ENCODE data around the gene FLT3LG.
"Not testable (repeated sequence)": the region's sequence is repeated elsewhere in the genome, so short reads cannot be mapped to it uniquely, and the experiment has no call there.

Gene FLT3LG

GRCh38 chr19:49435670-49436069, 38.3 kb upstream of the FLT3LG start:
- no peak overlapping the region for H3K4me3 Mint-ChIP-seq
- H3K4me1 Mint-ChIP-seq, result peaks cover 48% of the 10 kb centered on the region
- H3K27me3 Mint-ChIP-seq, result peaks cover 99% of the 10 kb centered on the region
- no peaks in the 10 kb centered on the region for H3K36me3 Mint-ChIP-seq
- H3K27ac Mint-ChIP-seq, result no peak overlapping the region
- H3K9me3 Mint-ChIP-seq, result no peaks in the 10 kb centered on the region
- no peak for ATAC-seq

GRCh38 chr19:49436381-49437017, 37.5 kb upstream of the FLT3LG start:
- Mint-ChIP-seq H3K9me3 (no peaks in the 10 kb centered on the region), H3K4me3 (no peak overlapping the region), H3K27me3 (peaks cover 99% of the 10 kb centered on the region), H3K36me3 (no peaks in the 10 kb centered on the region), H3K27ac (no peak overlapping the region), H3K4me1 (peaks cover 51% of the 10 kb centered on the region)
- no peak for ATAC-seq

- Mint-ChIP-seq H3K27ac (no peak overlapping the region), H3K36me3 (no peaks in the 10 kb centered on the region), H3K4me1 (peaks cover 55% of the 10 kb centered on the region), H3K27me3 (peaks cover 99% of the 10 kb centered on the region), H3K9me3 (peaks cover 3% of the 10 kb centered on the region), H3K4me3 (no peak overlapping the region)
- no peak for ATAC-seq
These were observed 36.8 kb upstream of the FLT3LG start for GRCh38 chr19:49437231-49437630.

- Mint-ChIP-seq H3K27ac (no peak overlapping the region), H3K4me1 (peaks cover 50% of the 10 kb centered on the region), H3K9me3 (peaks cover 3% of the 10 kb centered on the region), H3K36me3 (no peaks in the 10 kb centered on the region), H3K4me3 (no peak overlapping the region), H3K27me3 (peaks cover 98% of the 10 kb centered on the region)
- no peak for ATAC-seq
These were observed 35.8 kb upstream of the FLT3LG start for GRCh38 chr19:49438261-49438660.

- ATAC-seq, result no peak
These were observed 34.2 kb upstream of the FLT3LG start for GRCh38 chr19:49439836-49440235.

GRCh38 chr19:49440439-49441209, 33.4 kb upstream of the FLT3LG start:
- Mint-ChIP-seq H3K27me3 (peaks cover 75% of the 10 kb centered on the region), H3K9me3 (peaks cover 3% of the 10 kb centered on the region)

More at GRCh38 chr19:49439836-49440235, 34.2 kb upstream of the FLT3LG start:
- peaks cover 83% of the 10 kb centered on the region for H3K27me3 Mint-ChIP-seq
- H3K4me3 Mint-ChIP-seq, result no peak overlapping the region
- no peaks in the 10 kb centered on the region for H3K36me3 Mint-ChIP-seq
- peaks cover 55% of the 10 kb centered on the region for H3K4me1 Mint-ChIP-seq
- H3K27ac Mint-ChIP-seq, result no peak overlapping the region
- peaks cover 3% of the 10 kb centered on the region for H3K9me3 Mint-ChIP-seq

GRCh38 chr19:49441210-49441959, 32.6 kb upstream of the FLT3LG start, which contains the start of gene SLC17A7:
TSS of gene SLC17A7 (minus strand) at chr19:49441527. CDS start at chr19:49441379, 148 bp downstream.
- Mint-ChIP-seq H3K4me1 (peaks cover 54% of the 10 kb centered on the region), H3K36me3 (no peaks in the 10 kb centered on the region), H3K27me3 (peaks cover 68% of the 10 kb centered on the region), H3K27ac (peak within 1 kb of the TSS; percentile 74), H3K9me3 (peaks cover 3% of the 10 kb centered on the region), H3K4me3 (peak within 1 kb of the TSS; percentile 70)
- ATAC-seq, result no peak

More at GRCh38 chr19:49440439-49441209, 33.4 kb upstream of the FLT3LG start:
- Mint-ChIP-seq H3K4me3 (peak overlapping the region; percentile 16), H3K27ac (no peak overlapping the region), H3K36me3 (no peaks in the 10 kb centered on the region), H3K4me1 (peaks cover 61% of the 10 kb centered on the region)
- no peak for ATAC-seq

- H3K36me3 Mint-ChIP-seq, result peaks cover 5% of the 10 kb centered on the region
- ATAC-seq, result no peak
- H3K27me3 Mint-ChIP-seq, result peaks cover 62% of the 10 kb centered on the region
- peaks cover 3% of the 10 kb centered on the region for H3K9me3 Mint-ChIP-seq
- H3K4me1 Mint-ChIP-seq, result peaks cover 48% of the 10 kb centered on the region
- H3K4me3 Mint-ChIP-seq, result peak overlapping the region; percentile 70
- peak overlapping the region; percentile 74 for H3K27ac Mint-ChIP-seq
These were observed 32.1 kb upstream of the FLT3LG start for GRCh38 chr19:49441960-49442350.

- Mint-ChIP-seq H3K27ac (peak overlapping the region; percentile 74), H3K27me3 (peaks cover 58% of the 10 kb centered on the region)
These were observed 31.7 kb upstream of the FLT3LG start for GRCh38 chr19:49442354-49442753.

GRCh38 chr19:49442771-49443365, 31.1 kb upstream of the FLT3LG start:
- Mint-ChIP-seq H3K4me1 (peaks cover 43% of the 10 kb centered on the region), H3K36me3 (peaks cover 14% of the 10 kb centered on the region), H3K9me3 (peaks cover 3% of the 10 kb centered on the region), H3K27ac (peak overlapping the region; percentile 74), H3K4me3 (peak overlapping the region; percentile 70), H3K27me3 (peaks cover 53% of the 10 kb centered on the region)
- peak; percentile 59 for ATAC-seq

More at GRCh38 chr19:49442354-49442753, 31.7 kb upstream of the FLT3LG start:
- no peak for ATAC-seq
- Mint-ChIP-seq H3K36me3 (peaks cover 9% of the 10 kb centered on the region), H3K4me3 (peak overlapping the region; percentile 70), H3K9me3 (peaks cover 3% of the 10 kb centered on the region), H3K4me1 (peaks cover 44% of the 10 kb centered on the region)

- H3K4me1 Mint-ChIP-seq, result peaks cover 43% of the 10 kb centered on the region
These were observed 30.5 kb upstream of the FLT3LG start for GRCh38 chr19:49443366-49444099.

GRCh38 chr19:49444100-49444700, 29.8 kb upstream of the FLT3LG start:
- Mint-ChIP-seq H3K27me3 (peaks cover 39% of the 10 kb centered on the region), H3K36me3 (peaks cover 27% of the 10 kb centered on the region), H3K4me1 (peaks cover 50% of the 10 kb centered on the region), H3K27ac (peak overlapping the region; percentile 74), H3K4me3 (peak overlapping the region; percentile 70)
- ATAC-seq, H3K9me3 Mint-ChIP-seq: not testable (repeated sequence)

More at GRCh38 chr19:49443366-49444099, 30.5 kb upstream of the FLT3LG start:
- Mint-ChIP-seq H3K36me3 (peaks cover 21% of the 10 kb centered on the region), H3K9me3 (peaks cover 3% of the 10 kb centered on the region), H3K27me3 (peaks cover 46% of the 10 kb centered on the region), H3K4me3 (peak overlapping the region; percentile 70), H3K27ac (peak overlapping the region; percentile 74)
- peak; percentile 95 for ATAC-seq

- H3K4me1 Mint-ChIP-seq, result peaks cover 61% of the 10 kb centered on the region
- no peak overlapping the region for H3K27ac Mint-ChIP-seq
- peaks cover 44% of the 10 kb centered on the region for H3K36me3 Mint-ChIP-seq
- H3K4me3 Mint-ChIP-seq, result no peak overlapping the region
- H3K27me3 Mint-ChIP-seq, result peaks cover 21% of the 10 kb centered on the region
- H3K9me3 Mint-ChIP-seq, result peaks cover 3% of the 10 kb centered on the region
- no peak for ATAC-seq
These were observed 28.0 kb upstream of the FLT3LG start for GRCh38 chr19:49445997-49446396.

Data from stimulated activated memory B cell treated with anti-CD40 and anti-IgM and Interleukin-4, amounts not matched to agents 10 μg/mL and 1 μg/mL and 100 μg/mL, for 72 hours (primary cell).